Pancreas (tissue), 10 donors: ENCODE measurements around the gene HTR5A. TPM values are rescaled to one million over a fixed set of nuclear protein-coding genes. Genes with fewer than 3 reads are reported as not detected.

Source experiments
- ATAC-seq, 4 donors: fragments of 200-7000 bp; cut with Tn5 transposase; one replicate each; pipeline versions ENCODE4 v1.8.0 to v1.9.1; 2020; ENCODE audit warnings: mild to moderate bottlenecking in 4 of 4, moderate library complexity in 4 of 4
- DNase-seq, 6 donors: peaks; one replicate each; pipeline ENCODE4 v3.0.0-alpha.2; 2020
- FAIRE-seq: peaks from 2 replicates; lab custom pipeline; 2012; peaks lifted over from hg19 to GRCh38; lab: Jason Lieb, UNC
- H3K27ac ChIP-seq, 4 donors: fragments of 200-600 bp; sonication (generic); 1 replicate in 3 of 4; 2 replicates in 1 of 4; pipeline versions ENCODE4 v1.5.0 to v1.8.0; 2020
- H3K27me3 ChIP-seq, 4 donors: fragments of 200-600 bp; one replicate each; pipeline ENCODE4 v1.8.0; 2021
- H3K36me3 ChIP-seq, 3 donors: fragments of 200-600 bp; sonication (generic) in 1 of 3; one replicate each; pipeline versions ENCODE4 v1.5.0 to v1.8.0; 2020 to 2021
- H3K4me1 ChIP-seq, 3 donors: fragments of 200-600 bp; one replicate each; pipeline ENCODE4 v1.8.0; 2021
- H3K4me3 ChIP-seq, 4 donors: fragments of 200-600 bp; sonication (generic) in 2 of 4; one replicate each; pipeline versions ENCODE4 v1.5.0 to v1.8.0; 2020 to 2021
- H3K9me3 ChIP-seq, 4 donors: fragments of 200-600 bp; one replicate each; pipeline ENCODE4 v1.8.0; 2021
- CTCF ChIP-seq, 4 donors: fragments of 200-600 bp; sonication (generic) in 3 of 4; IDR thresholded peaks; one replicate each; pipeline versions ENCODE4 v1.5.0 to v1.8.0; 2021; ENCODE audit warnings: antibody characterized with exemption in 4 of 4
- WGBS, 2 donors: extraction: QIAGEN DNeasy Blood & Tissue Kit; methylation state at CpG; one replicate each; pipeline ENCODE4 v1.1.7; 2013; 5-methylcytosine and 5-hydroxymethylcytosine counted together
- intact Hi-C, 3 donors: fragments of 100-400 bp; cut with DNase I; formaldehyde crosslinking; loops; one replicate each; pipeline versions ENCODE4 v1.11.1 to v1.14.2; 2022
- polyA plus RNA-seq, 2 donors: library from polyadenylated mRNA; stranded (reverse); fragments of 200-250 nt; gene quantifications; one replicate each; pipeline ENCODE4 v1.2.3, GENCODE V29; 2013
- total RNA-seq, 6 donors: library from RNA; stranded (reverse); fragmentation: NEBNext Ultra II Directional in 4 of 6; extraction: Animal tissue kit (Norgen Biotek cat#: 25700) in 4 of 6; gene quantifications; one replicate each; pipeline versions ENCODE4 v1.2.1 to v1.2.4, GENCODE V29; 2021 to 2023
- donor health status: healthy with polysubstance abuse.
- donor health status: DM: no; HTN: no; CAD: no; lungs with moderate emphysema.
- donor health status: DM: no; HTN: no; CAD: no.
- donor health status: control.
- donor health status: control.
- donor health status: Bipolar disorder and iron deficiency.
- donor health status: DM: yes; HTN: yes; CAD: no.
- donor health status: DM: no; HTN: no; CAD: no.
- donor health status: DM: no; HTN: no; CAD: no.
- donor health status: DM: yes; HTN: yes; CAD: no.

HTR5A gene
- total and polyA plus RNA-seq, 8 donors: not detected

GRCh38 chr7:155122831-155123230, 52.7 kb downstream of the HTR5A start:
- Histone ChIP-seq H3K27ac (no peak overlapping the region), H3K4me1 (no peaks in the 10 kb centered on the region), H3K27me3 (no peaks in the 10 kb centered on the region), H3K36me3 (no peaks in the 10 kb centered on the region), H3K4me3 (no peak overlapping the region), H3K9me3 (no peaks in the 10 kb centered on the region)
- no peak for ATAC-seq
- intact Hi-C loops: no loop called here
- no peak for TF ChIP-seq CTCF (IDR thresholded peaks at IDR 0.05)
- 19 to 20% methylated on average over 5 of the region's 5 CpGs for WGBS, 2 donors
- FAIRE-seq: no peak
- DNase-seq: no peak

GRCh38 chr7:155123413-155123812, 53.3 kb downstream of the HTR5A start:
- intact Hi-C loops: no loop called here
- H3K27ac ChIP-seq: no peak overlapping the region
- no peak overlapping the region for H3K4me3 ChIP-seq
- ATAC-seq: no peak
- H3K9me3 ChIP-seq: no peaks in the 10 kb centered on the region
- H3K36me3 ChIP-seq: no peaks in the 10 kb centered on the region
- no peak for FAIRE-seq
- no peaks in the 10 kb centered on the region for H3K27me3 ChIP-seq
- TF ChIP-seq CTCF (IDR thresholded peaks at IDR 0.05): no peak
- DNase-seq: no peak
- 83 to 85% methylated on average over 1 of the region's 1 CpG for WGBS, 2 donors
- no peaks in the 10 kb centered on the region for H3K4me1 ChIP-seq

- intact Hi-C loops: no loop called here
- FAIRE-seq (no peak), ATAC-seq (no peak), DNase-seq (no peak)
- Histone ChIP-seq H3K36me3 (no peaks in the 10 kb centered on the region), H3K27me3 (no peaks in the 10 kb centered on the region), H3K4me1 (no peaks in the 10 kb centered on the region), H3K4me3 (no peak overlapping the region), H3K9me3 (no peaks in the 10 kb centered on the region), H3K27ac (no peak overlapping the region)
- WGBS, 2 donors: 90% methylated on average over 8 of the region's 8 CpGs
- no peak for TF ChIP-seq CTCF (IDR thresholded peaks at IDR 0.05)
Observed at GRCh38 chr7:155124706-155125105, 54.6 kb downstream of the HTR5A start.

- H3K27me3 ChIP-seq: no peaks in the 10 kb centered on the region
- no peaks in the 10 kb centered on the region for H3K4me1 ChIP-seq
- ATAC-seq: no peak
- H3K9me3 ChIP-seq: no peaks in the 10 kb centered on the region
- no peak for FAIRE-seq
- H3K36me3 ChIP-seq: no peaks in the 10 kb centered on the region
- H3K4me3 ChIP-seq: no peak overlapping the region
- WGBS, 2 donors: 91 to 94% methylated on average over 10 of the region's 10 CpGs
- DNase-seq: no peak
- TF ChIP-seq CTCF (IDR thresholded peaks at IDR 0.05): no peak
- no peak overlapping the region for H3K27ac ChIP-seq
- intact Hi-C loops: no loop called here
Observed at GRCh38 chr7:155129186-155129585, 59.1 kb downstream of the HTR5A start.

- no peak for ATAC-seq
Observed at GRCh38 chr7:155129789-155130188, 59.7 kb downstream of the HTR5A start.

More at GRCh38 chr7:155129789-155130188, 59.7 kb downstream of the HTR5A start:
- Histone ChIP-seq H3K27me3 (no peaks in the 10 kb centered on the region), H3K4me3 (no peak overlapping the region), H3K27ac (no peak overlapping the region), H3K36me3 (no peaks in the 10 kb centered on the region), H3K9me3 (no peaks in the 10 kb centered on the region), H3K4me1 (no peaks in the 10 kb centered on the region)
- TF ChIP-seq CTCF (IDR thresholded peaks at IDR 0.05): no peak
- FAIRE-seq (no peak), DNase-seq (no peak)
- intact Hi-C loops: no loop called here
- 83 to 88% methylated on average over 7 of the region's 7 CpGs for WGBS, 2 donors
